ENCODE results near the gene NUP85.
A peak's percentile ranks its signal among the peaks of the same experiment; 100 is the strongest.

The NUP85 gene

DNA sequence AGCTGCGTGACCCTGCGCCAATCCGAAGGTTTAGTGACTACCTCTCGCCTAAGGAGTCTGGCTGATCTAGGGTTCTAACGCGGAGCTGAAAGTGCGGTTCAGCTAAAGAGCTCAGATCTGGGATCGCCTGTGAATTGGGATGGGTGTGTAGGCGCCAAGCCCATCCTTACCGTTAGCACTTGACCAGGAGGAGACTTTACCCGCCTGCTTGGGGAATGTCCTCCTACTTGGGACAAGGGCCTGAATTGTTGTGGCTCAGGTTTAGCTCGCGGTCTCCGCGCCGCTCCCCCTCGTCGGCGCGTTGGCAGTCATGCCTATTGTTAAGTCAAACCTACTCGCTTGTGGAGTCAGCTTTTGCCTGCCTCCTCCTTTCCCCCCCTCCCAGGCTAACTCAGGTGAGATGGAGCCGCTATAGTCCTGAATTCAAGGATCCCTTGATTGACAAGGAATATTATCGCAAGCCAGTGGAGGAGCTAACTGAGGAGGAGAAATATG, 56.7 kb downstream of the NUP85 start:
- TF ChIP-seq EZH2 (IDR thresholded peaks at IDR 0.05) (no peak), FOXP2 (optimal IDR thresholded peaks at IDR 0.05; ENCODE audit: control extremely low read depth, extremely low read length, insufficient read depth) (no peak), POLR2AphosphoS5 (IDR thresholded peaks at IDR 0.05; ENCODE audit: borderline replicate concordance, low read depth, low read length) (no peak)
- peak overlapping the region; percentile 97 for H3K9ac ChIP-seq (ENCODE audit: insufficient read length)
- DNase-seq (ENCODE audit: low read depth, low spot score), result no peak
- H3K27ac ChIP-seq, result peak overlapping the region; percentile 98
- peaks cover 28% of the 10 kb centered on the region for H3K36me3 ChIP-seq (ENCODE audit: insufficient read depth, low read length)
- H3K4me3 ChIP-seq, result peak overlapping the region; percentile 90
- H3K9me3 ChIP-seq (ENCODE audit: low read depth, low read length), result no peaks in the 10 kb centered on the region

DNA sequence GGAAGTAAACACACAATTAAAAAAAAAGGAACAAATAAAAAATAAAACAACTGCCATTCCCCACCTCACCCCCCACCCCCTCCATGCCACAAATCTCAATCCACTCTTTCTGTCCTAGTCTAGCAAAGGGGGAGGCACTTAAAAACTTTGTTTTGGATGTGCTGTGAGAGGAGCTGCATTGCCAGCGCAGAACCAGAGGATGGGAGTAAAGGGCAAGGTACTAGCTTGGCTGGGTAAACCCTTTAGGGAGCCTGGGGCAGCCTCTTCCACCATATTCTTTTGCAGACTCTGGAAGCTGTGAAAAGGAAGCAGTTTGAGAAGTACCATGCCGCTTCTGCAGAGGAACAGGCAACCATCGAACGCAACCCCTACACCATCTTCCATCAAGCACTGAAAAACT, 57.6 kb downstream of the NUP85 start:
- peak overlapping the region; percentile 90 for H3K4me3 ChIP-seq
- TF ChIP-seq FOXP2 (optimal IDR thresholded peaks at IDR 0.05; ENCODE audit: control extremely low read depth, extremely low read length, insufficient read depth) (no peak), EZH2 (IDR thresholded peaks at IDR 0.05) (no peak), POLR2AphosphoS5 (IDR thresholded peaks at IDR 0.05; ENCODE audit: borderline replicate concordance, low read depth, low read length) (no peak)
- H3K36me3 ChIP-seq (ENCODE audit: insufficient read depth, low read length), result peaks cover 28% of the 10 kb centered on the region
- no peaks in the 10 kb centered on the region for H3K9me3 ChIP-seq (ENCODE audit: low read depth, low read length)
- H3K27ac ChIP-seq, result no peak overlapping the region
- H3K9ac ChIP-seq (ENCODE audit: insufficient read length), result peak overlapping the region; percentile 97
- no peak for DNase-seq (ENCODE audit: low read depth, low spot score)

DNA sequence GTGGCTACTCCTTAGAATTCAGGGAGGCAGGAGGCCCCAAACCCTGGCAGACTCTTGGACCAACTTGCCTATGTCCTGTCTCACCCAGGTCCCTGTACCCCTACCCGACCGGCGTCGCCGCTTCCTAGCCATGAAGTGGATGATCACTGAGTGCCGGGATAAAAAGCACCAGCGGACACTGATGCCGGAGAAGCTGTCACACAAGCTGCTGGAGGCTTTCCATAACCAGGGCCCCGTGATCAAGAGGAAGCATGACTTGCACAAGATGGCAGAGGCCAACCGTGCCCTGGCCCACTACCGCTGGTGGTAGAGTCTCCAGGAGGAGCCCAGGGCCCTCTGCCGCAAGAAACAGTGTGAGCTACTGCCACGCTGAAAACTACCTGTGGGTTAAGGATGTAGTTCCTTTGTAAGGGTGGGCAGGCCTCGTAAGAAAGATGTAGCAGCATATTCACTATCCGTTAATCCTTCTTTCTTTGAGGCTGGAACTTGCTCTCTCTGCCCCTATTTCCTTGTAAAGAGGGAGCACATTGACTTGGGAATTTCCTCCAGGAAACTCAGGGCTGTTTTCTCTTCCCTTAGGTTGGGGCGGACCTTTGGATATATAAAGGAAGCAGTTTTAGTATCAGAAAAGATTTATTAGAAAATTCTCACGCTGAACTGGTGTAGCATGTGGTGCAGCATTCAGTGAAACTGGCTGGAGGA, 60.3 kb downstream of the NUP85 start:
- no peaks in the 10 kb centered on the region for H3K9me3 ChIP-seq (ENCODE audit: low read depth, low read length)
- TF ChIP-seq POLR2AphosphoS5 (IDR thresholded peaks at IDR 0.05; ENCODE audit: borderline replicate concordance, low read depth, low read length), result no peak
- TF ChIP-seq EZH2 (IDR thresholded peaks at IDR 0.05), result no peak
- no peak for TF ChIP-seq FOXP2 (optimal IDR thresholded peaks at IDR 0.05; ENCODE audit: control extremely low read depth, extremely low read length, insufficient read depth)
- peaks cover 28% of the 10 kb centered on the region for H3K36me3 ChIP-seq (ENCODE audit: insufficient read depth, low read length)
- no peak for DNase-seq (ENCODE audit: low read depth, low spot score)
- no peak overlapping the region for H3K9ac ChIP-seq (ENCODE audit: insufficient read length)
- no peak overlapping the region for H3K27ac ChIP-seq
- H3K4me3 ChIP-seq, result no peak overlapping the region

DNA sequence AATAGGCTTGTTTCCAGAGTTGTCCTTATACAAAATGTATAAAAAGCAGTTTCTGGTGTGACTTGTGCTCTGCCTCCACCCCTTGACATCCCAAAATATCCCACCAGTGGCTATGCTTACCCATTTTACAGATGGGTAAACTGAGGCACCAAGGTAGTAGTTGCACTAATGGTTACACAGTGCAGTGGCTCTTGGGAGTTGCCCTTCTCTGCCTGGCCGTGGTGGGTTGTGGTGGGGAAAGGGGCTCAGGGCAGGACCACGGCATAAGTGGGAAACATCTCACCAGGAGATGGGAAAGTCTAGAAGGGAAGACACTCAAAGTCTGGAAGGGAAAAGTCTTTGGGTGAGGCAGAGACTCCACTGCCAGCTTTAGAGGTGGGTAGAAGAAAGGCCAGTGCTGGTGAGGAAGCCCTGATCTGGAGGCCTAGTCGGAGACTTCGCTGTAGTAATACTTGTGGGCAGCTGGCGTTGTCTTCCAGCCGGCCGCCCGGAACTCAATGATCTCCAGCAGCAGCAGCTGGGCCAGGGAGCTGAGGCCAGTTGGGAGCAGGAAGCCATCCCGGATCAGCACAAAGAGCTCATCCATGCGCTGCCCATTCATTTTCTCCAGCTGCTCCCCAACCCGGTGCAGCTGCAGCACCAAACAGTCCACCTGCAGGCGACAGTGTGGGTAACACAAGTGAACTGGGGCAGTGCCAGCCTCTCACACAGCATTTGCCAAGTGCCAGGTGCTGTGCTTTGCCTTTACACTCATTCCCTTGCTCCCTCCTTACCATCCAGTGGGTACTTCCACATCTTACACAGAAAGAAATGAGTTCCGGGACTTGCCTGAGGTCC, 61.1 kb downstream of the NUP85 start:
- DNase-seq (ENCODE audit: low read depth, low spot score), result no peak
- Histone ChIP-seq H3K9ac (ENCODE audit: insufficient read length) (no peak overlapping the region), H3K36me3 (ENCODE audit: insufficient read depth, low read length) (peaks cover 28% of the 10 kb centered on the region), H3K27ac (no peak overlapping the region), H3K4me3 (no peak overlapping the region), H3K9me3 (ENCODE audit: low read depth, low read length) (no peaks in the 10 kb centered on the region)
- no peak for TF ChIP-seq EZH2 (IDR thresholded peaks at IDR 0.05)
- TF ChIP-seq FOXP2 (optimal IDR thresholded peaks at IDR 0.05; ENCODE audit: control extremely low read depth, extremely low read length, insufficient read depth), result no peak
- TF ChIP-seq POLR2AphosphoS5 (IDR thresholded peaks at IDR 0.05; ENCODE audit: borderline replicate concordance, low read depth, low read length), result no peak

DNA sequence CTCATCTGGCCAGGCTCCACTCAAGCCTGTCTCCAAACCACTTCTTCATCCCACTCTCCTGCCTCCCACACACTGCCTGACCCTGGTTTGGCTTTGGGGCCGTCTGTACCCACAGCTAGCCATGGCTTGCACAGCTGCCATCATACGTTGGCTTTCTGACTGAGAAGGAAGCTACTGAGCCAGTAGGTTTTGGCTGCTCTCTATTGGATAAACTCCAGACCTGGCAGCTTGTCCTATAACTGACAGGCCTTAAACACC, 61.6 kb downstream of the NUP85 start:
- no peak for DNase-seq (ENCODE audit: low read depth, low spot score)
- Histone ChIP-seq H3K27ac (no peak overlapping the region), H3K36me3 (ENCODE audit: insufficient read depth, low read length) (peaks cover 28% of the 10 kb centered on the region)

DNA sequence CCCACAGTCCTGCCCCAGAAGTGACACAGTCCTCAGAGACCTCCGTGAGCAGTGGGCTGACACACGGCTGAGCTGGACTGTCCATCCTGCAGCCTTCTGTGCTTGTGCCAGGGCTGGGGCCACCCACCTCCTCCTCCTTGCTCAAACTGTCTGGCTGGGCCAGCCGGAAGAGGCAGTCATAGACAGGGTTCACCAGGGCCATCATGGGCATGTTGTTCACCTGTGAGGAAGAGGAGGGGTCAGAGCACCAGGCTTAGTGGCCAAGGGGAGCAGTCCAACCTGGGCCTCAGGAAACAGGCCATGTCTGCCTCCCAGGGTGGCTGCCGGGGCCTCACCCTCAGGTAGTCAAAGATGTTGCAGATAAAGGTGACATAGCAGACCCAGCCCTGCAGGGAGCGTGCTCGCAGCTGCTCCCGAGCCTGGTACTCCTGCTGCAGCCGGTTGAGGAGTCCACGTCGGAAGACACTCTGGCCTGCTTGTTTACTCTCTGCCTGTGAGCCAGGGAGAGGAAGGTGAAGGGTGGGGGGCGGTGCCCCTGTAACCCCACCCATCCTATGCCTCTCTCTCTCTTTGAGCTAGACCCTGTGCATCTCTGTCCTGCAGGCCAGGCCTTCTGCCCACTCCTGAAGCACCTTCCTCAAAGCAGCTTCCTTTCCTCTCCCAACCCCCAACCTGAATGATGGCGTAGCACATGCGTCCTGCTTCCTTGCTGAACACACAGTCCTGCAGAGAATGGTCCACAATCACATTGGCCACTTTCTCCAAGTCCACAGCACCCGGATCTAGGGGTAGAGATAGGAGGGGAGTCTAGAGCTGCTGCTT, 62.1 kb downstream of the NUP85 start:
- no peak overlapping the region for H3K27ac ChIP-seq

More for the DNA sequence above, 61.6 kb downstream of the NUP85 start:
- H3K9me3 ChIP-seq (ENCODE audit: low read depth, low read length), result no peaks in the 10 kb centered on the region
- H3K9ac ChIP-seq (ENCODE audit: insufficient read length), result no peak overlapping the region
- no peak overlapping the region for H3K4me3 ChIP-seq
- TF ChIP-seq EZH2 (IDR thresholded peaks at IDR 0.05) (no peak), FOXP2 (optimal IDR thresholded peaks at IDR 0.05; ENCODE audit: control extremely low read depth, extremely low read length, insufficient read depth) (no peak)

DNA sequence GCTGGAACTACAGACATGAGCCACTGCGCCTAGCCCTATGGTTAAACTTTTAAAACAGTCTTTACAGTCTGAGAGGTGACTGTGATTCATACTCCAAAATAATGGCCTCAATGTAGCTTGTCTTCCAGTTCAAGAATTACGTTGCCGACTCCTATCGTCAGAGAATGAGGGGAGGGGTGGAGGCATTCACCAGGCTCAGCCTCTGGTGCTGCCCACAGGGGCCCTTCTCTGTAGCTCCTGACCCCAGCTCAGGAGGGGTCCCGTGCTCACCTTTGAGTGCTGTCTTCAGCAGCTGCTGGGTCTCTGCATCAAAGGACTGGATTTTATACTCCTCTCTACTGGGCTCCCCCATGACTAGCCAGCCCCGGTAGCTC, 64.4 kb downstream of the NUP85 start:
- Histone ChIP-seq H3K27ac (no peak overlapping the region), H3K9me3 (ENCODE audit: low read depth, low read length) (no peaks in the 10 kb centered on the region)

More for the DNA sequence above, 62.1 kb downstream of the NUP85 start:
- DNase-seq (ENCODE audit: low read depth, low spot score), result no peak
- no peak overlapping the region for H3K9ac ChIP-seq (ENCODE audit: insufficient read length)
- TF ChIP-seq EZH2 (IDR thresholded peaks at IDR 0.05) (no peak), POLR2AphosphoS5 (IDR thresholded peaks at IDR 0.05; ENCODE audit: borderline replicate concordance, low read depth, low read length) (peak; percentile 60), FOXP2 (optimal IDR thresholded peaks at IDR 0.05; ENCODE audit: control extremely low read depth, extremely low read length, insufficient read depth) (no peak)
- no peak overlapping the region for H3K4me3 ChIP-seq
- no peaks in the 10 kb centered on the region for H3K9me3 ChIP-seq (ENCODE audit: low read depth, low read length)
- peaks cover 28% of the 10 kb centered on the region for H3K36me3 ChIP-seq (ENCODE audit: insufficient read depth, low read length)

More for the DNA sequence above, 64.4 kb downstream of the NUP85 start:
- TF ChIP-seq FOXP2 (optimal IDR thresholded peaks at IDR 0.05; ENCODE audit: control extremely low read depth, extremely low read length, insufficient read depth) (no peak), EZH2 (IDR thresholded peaks at IDR 0.05) (no peak), POLR2AphosphoS5 (IDR thresholded peaks at IDR 0.05; ENCODE audit: borderline replicate concordance, low read depth, low read length) (no peak)
- peak overlapping the region; percentile 95 for H3K4me3 ChIP-seq
- no peak for DNase-seq (ENCODE audit: low read depth, low spot score)
- peak overlapping the region; percentile 94 for H3K9ac ChIP-seq (ENCODE audit: insufficient read length)
- H3K36me3 ChIP-seq (ENCODE audit: insufficient read depth, low read length), result peaks cover 13% of the 10 kb centered on the region; the same call in 1 of the 2 replicates
